ENCODE results near the gene NUPR1.
"Not testable (repeated sequence)": the region's sequence is repeated elsewhere in the genome, so short reads cannot be mapped to it uniquely, and the experiment has no call there.

Gene NUPR1

DNA sequence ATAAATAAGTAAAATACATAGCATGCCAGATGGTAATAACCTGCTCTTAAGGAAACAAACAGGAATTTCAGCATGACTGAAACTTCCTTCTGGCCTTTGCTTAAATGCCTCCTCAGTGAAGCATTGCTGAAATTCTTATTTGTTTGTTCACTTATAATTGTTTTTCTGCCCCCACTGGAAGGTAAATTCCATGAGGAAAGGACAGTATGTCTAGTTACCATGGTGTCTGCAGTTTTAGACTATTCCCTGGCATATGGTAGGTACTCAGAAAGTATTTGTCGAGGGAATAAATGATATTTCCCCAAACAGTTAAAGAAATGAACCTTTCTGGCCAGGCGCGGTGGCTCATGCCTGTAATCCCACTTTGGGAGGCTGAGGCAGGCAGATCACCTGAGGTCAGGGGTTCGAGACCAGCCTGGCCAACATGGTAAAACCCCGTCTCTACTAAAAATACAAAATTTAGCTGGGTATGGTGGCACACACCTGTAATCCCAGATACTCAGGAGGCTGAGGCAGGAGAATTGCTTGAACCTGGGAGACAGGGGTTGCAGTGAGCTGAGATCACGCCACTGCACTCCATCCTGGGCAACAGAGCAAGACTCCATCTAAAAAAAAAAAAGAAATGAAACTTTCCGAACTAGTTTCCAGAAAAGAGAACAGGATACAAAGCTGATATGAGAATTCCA lies 11.5 kb downstream of the NUPR1 start:
- DNase-seq (ENCODE audit: low spot score), result not testable (repeated sequence)

DNA sequence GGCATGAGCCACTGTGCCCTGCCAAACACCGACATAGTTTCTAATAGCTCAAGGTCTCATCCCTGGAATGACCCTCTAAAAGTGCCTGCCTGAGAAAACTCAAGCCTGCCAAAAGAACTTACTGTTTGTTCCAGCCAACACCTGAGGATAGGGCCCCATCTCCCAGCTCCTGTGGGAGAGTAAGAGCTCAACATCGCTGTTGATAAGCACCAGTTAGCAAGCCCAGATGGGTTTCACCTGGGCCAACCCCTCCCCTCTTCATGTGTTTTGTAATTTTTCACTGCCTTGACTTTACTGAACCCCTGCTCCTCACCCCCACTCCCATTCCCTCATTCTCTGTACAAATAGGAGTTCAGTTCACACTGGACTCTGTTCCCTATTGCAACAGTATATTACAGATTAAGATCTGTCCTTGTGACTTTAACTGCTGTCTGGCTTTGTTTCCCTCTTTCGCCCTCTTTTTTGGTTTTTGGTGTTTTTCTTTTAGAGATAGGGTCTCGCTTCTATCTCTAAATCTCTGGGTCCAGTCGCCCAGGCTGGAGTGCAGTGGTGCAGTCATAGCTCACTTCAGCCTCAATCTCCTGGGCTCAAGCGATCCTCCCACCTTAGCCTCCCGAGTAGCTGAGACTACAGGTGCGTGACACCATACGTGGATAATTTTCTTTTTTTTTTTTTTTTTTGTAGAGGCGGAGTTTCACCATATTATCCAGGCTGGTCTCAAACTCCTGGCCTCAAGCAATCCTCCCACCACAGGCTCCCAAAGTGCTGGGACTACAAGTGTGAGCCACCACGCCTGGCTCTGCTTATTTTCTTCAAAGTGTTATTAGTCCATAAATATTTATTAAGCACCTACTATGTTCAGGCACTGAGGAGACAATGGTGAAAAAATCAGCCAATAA lies 12.3 kb downstream of the NUPR1 start:
- no peak for DNase-seq (ENCODE audit: low spot score)

DNA sequence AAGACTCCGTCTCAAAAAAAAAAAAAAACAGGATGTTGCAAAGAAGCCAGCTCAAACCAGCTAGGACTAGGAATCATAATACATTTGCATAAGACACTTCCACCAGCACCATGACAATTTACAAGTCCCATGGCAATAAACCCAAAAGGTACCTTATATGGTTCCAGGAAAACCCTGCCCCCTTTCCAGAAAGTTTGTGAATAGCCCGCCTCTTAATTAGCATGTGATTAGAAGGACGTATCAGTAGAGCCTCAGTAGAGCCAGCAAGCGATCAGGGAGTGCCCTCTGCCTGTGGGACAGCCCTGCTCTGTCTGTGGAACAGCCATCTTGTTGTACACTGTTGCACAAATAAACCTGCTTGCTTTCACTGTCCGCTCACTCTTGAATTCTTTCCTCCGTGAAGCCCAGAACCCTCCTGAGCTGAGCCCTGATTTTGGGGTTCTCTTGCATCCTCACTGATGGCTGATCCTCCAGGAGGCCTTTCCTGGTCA lies 14.0 kb downstream of the NUPR1 start:
- DNase-seq (ENCODE audit: low spot score), result peak; percentile 32

DNA sequence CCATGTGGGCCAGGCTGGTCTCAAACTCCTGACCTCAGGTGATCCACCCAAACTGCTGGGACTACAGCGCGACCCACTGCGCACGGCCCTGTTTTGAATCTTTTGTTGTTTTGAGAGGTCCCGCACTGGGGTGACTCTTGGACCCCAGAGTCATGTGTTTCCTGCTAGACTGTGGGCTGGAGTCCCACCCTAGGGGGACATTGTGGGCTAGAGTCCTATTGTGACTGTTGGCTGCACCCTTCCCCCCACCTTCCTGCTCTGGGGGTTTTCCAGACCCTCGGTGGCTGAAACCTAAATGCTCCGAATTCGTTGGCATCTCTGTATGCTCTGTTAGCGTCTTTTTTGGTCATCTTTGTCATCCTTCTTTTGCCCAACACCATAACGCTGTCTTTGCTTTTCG lies 16.0 kb downstream of the NUPR1 start:
- no peak for DNase-seq (ENCODE audit: low spot score)

DNA sequence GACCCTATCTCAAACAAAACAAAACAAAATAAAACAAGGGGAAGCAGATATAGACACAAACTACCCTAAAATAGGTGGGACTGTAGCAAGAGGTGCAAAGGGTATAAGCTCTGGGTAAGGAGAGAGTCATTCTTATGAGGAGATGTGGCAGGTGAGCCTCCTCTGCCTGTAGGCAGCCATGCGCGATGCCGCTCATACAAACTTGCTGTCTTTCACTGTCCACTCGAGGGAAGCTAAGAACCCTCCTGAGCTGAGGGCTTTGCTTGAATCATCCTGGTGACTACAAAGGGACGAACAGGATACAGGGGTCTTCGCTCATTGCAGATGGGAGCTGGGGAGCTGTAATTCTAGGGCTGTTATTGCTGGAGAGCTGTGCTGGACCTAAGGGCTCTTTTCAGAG lies 17.3 kb downstream of the NUPR1 start:
- no peak for DNase-seq (ENCODE audit: low spot score)

DNA sequence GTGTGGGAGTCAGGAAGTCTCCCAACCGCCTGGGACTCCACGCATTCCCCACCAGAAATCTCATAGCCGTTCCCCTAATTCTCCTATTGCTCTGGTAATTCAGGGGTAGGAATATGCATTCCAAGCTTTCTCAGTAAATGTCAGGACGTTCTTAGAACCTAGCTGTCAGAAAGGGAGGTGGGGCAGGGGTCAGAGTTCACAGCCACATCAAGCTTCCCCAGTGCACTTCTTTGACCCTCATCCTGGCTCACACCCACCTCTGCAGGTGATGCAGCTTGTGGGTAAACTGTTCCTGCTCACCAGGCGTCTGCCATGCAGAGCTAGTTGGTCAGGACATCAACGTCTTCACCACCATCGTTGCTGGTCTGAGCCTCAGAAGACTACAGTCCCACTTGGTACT lies 18.1 kb downstream of the NUPR1 start:
- no peak for DNase-seq (ENCODE audit: low spot score)

DNA sequence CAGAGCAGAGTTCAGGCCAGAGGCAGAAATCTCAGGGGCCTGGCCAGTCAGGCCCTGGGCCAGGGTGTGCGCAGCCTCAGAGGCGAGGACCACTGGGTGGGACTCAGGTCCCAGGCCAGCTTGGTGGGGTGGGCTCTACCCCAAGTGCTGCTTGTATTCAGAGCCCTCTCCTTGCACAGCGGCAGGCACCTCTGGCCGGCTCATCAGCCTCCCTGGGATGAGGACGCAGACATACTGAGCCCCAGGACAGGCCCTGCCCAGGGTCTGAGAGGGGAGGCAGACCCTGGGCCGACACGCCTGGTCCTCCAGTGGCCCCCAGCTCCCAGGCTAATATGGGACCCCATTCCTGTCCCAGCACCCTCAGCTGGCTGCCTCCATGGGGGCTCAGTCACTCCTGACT lies 24.5 kb downstream of the NUPR1 start:
- DNase-seq (ENCODE audit: low spot score), result no peak

DNA sequence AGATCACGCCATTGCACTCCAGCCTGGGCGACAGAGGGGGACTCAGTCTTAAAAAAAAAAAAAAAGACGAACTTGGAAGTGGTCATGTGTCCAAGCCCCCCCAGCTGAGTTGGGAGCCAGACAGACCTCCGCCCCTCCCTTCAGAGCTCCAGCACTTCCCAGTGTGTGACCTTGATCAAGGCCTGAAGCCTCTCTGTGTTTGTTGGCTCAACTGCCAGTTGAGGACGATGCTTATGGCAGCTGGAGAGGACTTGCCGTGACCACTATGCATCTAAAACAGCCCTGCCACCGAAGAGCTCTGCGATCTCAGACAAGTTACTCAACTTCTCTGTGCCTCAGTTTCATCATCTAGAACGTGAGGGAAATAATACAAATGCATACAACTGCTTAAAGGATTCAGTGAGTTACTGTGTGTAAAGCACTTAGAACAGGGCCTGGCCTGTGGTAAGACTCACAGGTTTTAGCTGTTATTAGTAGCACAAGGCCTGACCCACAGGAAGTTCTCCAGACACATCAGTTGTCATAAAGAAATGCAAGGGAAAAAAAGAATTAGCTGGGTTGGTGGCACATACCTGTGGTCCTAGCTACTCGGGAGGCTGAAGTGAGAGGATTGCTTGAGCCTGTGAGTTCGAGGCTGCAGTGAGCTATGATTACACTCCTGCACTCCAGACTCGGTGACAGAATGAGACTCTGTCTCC lies 25.1 kb downstream of the NUPR1 start:
- no peak for DNase-seq (ENCODE audit: low spot score)

DNA sequence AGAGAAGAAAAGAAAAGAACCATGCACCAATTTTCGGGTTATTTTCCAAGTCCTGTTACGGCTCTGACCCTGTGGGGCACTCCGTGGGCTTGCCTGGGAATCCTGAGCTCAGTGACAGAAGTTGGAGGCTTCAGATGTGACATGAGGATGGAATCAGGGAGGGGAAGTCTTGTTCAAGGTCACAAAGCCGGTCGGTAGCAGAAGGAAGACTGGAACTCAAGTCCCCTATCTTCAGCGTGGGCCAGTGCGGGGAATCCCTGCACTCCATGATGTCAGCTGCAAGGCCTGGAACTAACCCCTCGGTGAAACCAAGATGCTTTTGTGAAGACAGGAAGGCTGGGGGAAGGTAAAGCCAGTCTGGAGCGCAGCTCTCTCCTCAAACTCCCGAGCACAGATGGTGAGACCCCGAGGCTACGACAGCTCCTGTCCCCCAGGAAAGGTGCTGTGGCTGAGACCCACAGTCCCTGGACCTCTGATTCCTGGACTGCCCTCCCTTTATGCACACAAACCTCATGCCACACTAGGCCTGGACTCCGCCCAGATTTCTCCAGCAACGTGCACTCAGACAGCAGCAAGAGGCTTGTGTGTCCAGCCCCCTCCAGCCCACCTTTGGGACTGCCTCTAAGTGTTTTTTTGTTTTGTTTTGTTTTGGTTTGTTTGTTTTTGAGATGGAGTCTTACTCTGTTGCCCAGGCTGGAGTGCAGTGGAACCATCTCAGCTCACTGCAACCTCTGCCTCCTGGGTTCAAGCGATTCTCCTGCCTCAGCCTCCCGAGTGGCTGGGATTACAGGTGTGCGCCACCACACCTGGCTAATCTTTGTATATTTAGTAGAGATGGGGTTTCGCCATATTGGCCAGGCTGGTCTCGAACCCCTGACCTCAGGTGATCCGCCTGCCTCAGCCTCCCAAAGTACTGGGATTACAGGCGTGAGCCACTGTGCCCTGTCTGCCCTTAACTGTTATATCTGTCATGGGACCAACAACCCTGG lies 26.7 kb downstream of the NUPR1 start:
- DNase-seq (ENCODE audit: low spot score), result no peak

DNA sequence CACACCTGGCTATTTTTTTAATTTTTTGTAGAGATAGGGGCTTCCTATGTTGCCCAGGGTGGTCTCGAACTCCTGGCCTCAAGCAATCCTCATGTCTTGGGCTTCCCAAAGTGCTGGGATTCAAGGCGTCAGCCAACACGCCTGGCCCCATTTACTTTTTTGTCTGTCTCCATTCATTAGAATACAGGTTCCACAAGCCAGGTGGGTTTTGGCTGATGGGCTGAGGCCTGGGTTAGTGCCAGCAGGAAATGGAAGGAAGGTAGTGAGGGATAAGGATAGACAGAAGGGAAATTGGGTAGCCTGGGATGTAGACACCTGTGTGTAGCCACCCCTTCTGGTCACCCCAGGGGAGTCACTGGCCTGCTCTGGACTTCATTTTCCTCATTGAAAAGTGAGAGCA lies 27.7 kb downstream of the NUPR1 start:
- DNase-seq (ENCODE audit: low spot score), result no peak

DNA sequence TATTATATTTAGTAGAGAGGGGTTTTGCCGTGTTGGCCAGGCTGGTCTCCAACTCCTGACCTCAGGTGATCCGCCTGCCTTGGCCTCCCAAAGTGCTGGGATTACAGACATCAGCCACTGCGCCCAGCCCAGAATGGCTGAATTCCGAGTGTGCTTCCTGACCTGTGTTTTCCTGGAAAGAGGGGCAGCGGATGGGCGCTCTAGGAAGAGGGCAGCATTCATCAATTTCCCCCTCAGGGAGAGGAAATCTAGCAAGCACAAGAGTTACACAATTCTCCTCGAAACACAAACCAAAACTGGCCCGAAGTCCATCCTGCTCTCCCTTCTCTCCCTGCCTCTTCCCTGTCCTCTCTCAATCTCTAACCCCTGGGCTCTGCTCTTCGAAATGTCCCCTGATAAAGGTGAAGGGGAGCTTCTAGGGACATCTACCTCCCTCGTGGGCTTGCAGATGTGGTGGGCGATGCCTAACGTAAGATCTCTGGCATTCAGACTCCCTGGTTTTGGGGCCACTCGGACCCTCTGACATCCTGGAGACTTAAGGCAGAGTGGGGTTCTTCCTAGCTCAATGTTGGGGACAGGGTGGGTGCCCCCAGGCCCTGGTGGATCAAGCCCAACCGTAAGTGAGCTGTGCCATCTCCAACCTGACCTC lies 33.2 kb downstream of the NUPR1 start:
- DNase-seq (ENCODE audit: low spot score), result no peak

DNA sequence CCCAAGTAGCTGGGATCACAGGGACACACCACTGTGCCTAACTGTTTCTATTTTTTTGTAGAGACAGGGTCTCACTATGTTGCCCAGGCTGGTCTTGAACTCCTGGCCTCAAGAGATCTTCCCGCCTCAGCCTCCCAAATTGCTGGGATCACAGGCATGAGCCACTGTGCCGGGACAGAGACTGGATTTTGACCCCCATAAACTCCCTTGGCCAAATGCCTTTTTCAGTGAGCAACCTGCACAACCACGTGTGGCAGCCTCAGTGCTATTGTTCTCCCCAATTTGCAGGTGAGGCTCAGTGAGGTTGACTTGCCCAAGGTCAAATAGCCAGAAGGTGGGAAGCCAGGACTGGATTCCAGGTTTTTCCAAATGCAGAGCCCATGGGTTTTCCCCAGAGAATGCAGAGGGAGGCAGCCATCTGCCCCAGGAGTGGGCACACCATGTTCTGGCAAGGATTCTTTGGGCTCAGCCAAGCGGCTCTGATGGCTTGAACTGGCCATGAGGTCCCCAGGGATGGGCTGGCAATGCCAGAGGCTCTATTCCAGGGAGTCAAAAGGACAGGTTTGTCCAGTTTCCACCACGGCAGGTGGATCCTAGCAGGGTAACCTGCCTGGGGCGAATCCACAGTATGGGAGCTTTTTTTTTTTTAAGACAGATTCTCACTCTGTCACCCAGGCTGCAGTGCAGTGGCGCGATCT lies 33.9 kb downstream of the NUPR1 start:
- no peak for DNase-seq (ENCODE audit: low spot score)

DNA sequence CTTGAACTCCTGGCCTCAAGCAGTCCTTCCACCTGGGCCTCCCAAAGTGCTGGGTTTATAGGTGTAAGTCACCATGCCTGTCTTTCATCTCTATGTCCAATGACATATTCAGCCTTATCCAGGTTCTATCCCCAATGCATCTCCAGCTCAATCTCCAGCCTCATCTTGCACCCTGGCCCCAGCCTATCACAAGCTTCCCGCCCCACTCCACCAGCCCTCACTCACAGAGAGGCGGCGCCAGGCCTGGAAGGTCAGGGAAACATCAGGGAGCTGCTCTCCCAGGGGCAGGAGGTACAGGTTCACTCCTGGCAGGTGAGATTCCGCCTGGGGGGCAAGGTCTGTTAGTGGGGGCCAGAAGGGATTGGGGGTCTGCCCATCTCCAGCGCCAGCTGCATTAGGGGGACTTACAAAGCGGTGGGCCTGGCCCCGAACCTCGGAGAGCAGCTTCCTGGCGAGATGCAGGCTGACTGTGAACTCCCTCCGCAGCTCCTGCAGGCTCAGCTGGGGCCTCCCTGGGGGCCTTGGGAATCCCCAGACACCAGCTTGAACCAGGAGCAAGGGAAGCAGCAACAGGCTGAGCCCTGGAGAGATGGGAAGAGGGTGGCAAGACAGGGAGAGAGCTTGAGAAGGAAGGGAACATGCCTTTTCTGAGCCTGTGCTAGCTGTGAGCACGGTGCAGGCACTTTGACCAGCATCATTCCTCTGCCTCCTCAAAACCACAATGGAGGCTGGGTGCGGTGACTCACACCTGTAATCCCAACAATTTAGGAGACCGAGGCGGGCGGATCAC lies 35.1 kb downstream of the NUPR1 start:
- no peak for DNase-seq (ENCODE audit: low spot score)

DNA sequence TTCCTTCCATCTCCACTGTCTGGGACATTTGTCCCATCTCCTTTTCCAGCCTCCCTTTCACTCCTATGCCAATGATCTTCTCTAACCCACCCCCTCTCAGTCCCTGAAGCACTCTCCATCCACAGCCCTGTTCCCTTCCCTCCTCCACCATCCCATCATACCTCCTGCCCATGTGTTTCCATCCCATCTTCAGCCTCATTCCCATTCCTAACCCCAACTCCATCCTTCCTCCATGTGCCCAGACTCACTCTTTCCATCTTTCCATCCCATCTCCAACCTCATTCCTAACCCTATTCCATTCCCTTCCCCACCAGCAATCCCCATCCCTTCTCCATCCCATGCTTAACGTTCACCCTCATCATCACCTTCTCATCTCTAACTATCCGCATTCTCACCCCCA lies 36.5 kb downstream of the NUPR1 start:
- no peak for DNase-seq (ENCODE audit: low spot score)

DNA sequence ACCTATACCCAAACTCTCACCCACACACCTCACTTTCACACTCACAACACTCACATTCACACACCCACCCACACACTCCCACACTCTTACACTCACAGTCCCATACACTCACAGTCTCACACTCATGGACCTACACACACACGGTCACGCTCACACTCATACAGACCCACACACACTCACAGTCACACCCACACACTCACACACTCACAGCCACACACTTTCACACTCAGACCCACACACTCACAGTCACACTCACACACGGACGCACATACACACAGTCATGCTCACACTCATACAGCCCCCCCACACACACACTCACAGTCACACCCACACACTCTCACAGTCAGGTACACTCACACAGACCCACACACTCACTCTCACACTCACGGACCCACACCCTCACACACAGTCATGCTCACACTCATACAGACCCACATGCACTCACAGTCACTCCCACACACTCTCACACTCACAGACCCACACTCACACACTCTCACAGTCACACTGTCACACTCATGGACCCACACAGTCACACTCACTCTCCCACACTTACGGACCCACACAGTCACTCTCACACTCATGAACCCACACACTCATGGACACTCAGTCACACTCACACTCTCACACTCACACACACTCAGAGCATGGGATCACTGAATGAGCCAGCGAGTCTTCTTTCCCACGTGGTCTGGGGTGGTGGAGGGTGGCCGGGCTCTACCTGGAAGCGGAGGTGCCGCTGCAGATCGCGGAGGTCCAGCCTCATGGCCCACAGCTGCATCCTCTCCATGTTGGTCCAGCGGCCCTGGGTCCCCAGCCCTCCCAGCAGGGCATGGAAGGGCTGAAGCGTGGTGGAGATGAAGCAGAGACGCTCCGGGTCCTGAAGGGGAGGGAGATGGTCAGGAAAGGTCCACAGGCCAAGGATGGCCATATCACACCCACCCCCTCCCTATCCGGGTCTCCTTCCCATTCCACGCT lies 37.2 kb downstream of the NUPR1 start:
- DNase-seq (ENCODE audit: low spot score), result no peak

DNA sequence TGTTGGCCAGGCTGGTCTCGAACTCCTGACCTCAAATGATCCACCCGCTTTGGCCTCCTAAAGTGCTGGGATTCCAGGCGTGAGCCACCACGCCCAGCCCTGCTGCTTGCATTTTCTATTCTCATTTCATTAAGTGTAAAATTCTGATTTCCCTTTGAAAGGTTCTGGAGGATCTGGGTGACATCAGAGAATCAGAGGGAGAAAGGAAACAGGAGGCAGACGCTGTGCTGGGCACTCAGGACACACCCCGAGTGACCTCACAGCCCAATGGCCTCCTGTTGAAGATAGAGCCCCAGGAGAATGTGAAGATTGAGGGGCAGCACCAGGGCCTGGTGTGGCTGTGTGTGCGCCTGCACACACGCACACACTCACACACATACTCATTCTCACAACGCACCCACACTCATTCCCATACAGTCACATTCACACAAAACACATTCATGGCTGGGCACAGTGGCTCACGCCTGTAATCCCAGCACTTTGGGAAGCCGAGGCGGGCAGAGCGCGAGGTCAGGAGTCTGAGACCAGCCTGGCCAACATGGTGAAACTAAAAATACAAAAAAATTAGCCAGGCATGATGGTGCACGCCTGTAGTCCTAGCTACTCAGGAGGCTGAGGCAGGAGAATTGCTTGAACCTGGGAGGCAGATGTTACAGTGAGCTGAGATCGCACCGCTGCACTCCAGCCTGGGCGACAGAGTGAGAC lies 38.1 kb downstream of the NUPR1 start:
- not testable (repeated sequence) for DNase-seq (ENCODE audit: low spot score)

DNA sequence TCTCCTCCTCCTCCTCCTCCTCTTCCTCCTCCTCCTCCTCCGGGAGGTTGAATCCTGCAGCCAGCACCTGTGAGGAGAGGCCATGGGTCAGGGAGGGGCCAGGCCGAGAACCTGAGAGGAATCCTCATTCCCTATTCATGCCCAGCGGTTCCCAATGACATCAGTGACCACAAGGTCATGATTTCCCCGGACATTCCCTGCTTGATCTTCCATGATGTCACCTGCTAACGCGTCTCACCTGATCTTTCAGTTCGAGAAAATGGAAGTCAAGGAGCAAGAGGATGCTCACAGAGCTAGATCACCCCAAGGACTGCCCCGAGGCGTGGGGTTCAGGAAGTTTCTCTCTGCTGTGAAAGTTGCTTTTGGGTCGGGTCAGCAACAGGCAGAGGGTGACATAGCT lies 38.9 kb downstream of the NUPR1 start:
- no peak for DNase-seq (ENCODE audit: low spot score)
